Gastrocnemius medialis (tissue), 4 donors: ENCODE data around the gene ECM2.

ENCODE experiments used
- POLR2A ChIP-seq, 2 donors: fragments of 450-650 bp; IDR thresholded peaks; one replicate each; pipeline ENCODE4 v1.6.1; 2017; ENCODE audit warnings: antibody characterized with exemption in 2 of 2, mild to moderate bottlenecking in 2 of 2, moderate library complexity in 2 of 2
- TF ChIP-seq, protein P1 (sequence below), 5 experiments: fragments of 450-650 bp in 3 of 5; fragments of 200-600 bp in 2 of 5; sonication (generic) in 2 of 5; IDR thresholded peaks in 4 of 5; conservative IDR thresholded peaks in 1 of 5; 1 replicate in 4 of 5; 2 replicates in 1 of 5; pipeline ENCODE4 v1.5.1; 2016 to 2019; ENCODE audit warnings: antibody characterized with exemption in 5 of 5, mild to moderate bottlenecking in 3 of 5, moderate library complexity in 3 of 5

DNA sequence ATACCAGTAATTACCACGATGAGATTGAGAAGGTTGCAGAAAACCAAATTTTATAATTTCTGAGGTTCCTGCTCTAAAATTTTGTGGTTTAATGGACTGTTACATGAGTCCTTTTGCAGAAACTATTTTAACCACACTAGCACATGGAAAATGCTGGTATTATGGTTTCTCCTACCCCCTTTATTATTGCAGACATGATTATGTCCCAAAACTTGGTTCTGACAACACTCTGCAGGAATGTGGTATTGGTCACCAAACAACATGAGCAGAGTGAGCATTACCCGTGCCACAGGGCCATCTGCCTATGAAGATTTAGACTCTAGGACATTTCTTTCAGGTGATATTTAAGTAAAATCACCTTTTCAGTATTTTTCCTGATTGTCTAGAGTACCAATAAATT, 2.8 kb upstream of the ECM2 start:
- TF ChIP-seq, protein P1, sequence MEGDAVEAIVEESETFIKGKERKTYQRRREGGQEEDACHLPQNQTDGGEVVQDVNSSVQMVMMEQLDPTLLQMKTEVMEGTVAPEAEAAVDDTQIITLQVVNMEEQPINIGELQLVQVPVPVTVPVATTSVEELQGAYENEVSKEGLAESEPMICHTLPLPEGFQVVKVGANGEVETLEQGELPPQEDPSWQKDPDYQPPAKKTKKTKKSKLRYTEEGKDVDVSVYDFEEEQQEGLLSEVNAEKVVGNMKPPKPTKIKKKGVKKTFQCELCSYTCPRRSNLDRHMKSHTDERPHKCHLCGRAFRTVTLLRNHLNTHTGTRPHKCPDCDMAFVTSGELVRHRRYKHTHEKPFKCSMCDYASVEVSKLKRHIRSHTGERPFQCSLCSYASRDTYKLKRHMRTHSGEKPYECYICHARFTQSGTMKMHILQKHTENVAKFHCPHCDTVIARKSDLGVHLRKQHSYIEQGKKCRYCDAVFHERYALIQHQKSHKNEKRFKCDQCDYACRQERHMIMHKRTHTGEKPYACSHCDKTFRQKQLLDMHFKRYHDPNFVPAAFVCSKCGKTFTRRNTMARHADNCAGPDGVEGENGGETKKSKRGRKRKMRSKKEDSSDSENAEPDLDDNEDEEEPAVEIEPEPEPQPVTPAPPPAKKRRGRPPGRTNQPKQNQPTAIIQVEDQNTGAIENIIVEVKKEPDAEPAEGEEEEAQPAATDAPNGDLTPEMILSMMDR (IDR thresholded peaks at IDR 0.05 in 4 of 5, conservative IDR thresholded peaks at IDR 0.05 in 1 of 5): no peak
- no peak for TF ChIP-seq POLR2A (IDR thresholded peaks at IDR 0.05)
